HG03039 (cell line): ENCODE measurements around the gene SLC25A3.
"Not testable (repeated sequence)": the region's sequence is repeated elsewhere in the genome, so short reads cannot be mapped to it uniquely, and the experiment has no call there.

Experiments
- ATAC-seq: cut with Tn5 transposase; IDR thresholded peaks from one replicate; pipeline ENCODE4 v1.9.1; 2021; ENCODE audit warnings: mild to moderate bottlenecking, moderate library complexity; ENCODE audit not compliant: unreplicated experiment

Gene SLC25A3

GRCh38 chr12:98593351-98594049, at the start of gene SLC25A3:
TSS of gene SLC25A3 (plus strand) at chr12:98593686. CDS start at chr12:98593979, 293 bp downstream.
- peak; percentile 97 for ATAC-seq

- ATAC-seq: no peak
These were observed 49.8 kb upstream of the SLC25A3 start for GRCh38 chr12:98543701-98544100.

- ATAC-seq: no peak
These were observed 48.7 kb upstream of the SLC25A3 start for GRCh38 chr12:98544751-98545150.

- ATAC-seq: no peak
These were observed 43.9 kb upstream of the SLC25A3 start for GRCh38 chr12:98549371-98550110.

- no peak for ATAC-seq
These were observed 41.7 kb upstream of the SLC25A3 start for GRCh38 chr12:98551787-98552186.

- ATAC-seq: not testable (repeated sequence)
These were observed 35.4 kb upstream of the SLC25A3 start for GRCh38 chr12:98558097-98558496.

GRCh38 chr12:98559666-98560065, 33.8 kb upstream of the SLC25A3 start:
- ATAC-seq: no peak

- no peak for ATAC-seq
These were observed 31.6 kb upstream of the SLC25A3 start for GRCh38 chr12:98561846-98562245.

GRCh38 chr12:98572010-98572409, 21.5 kb upstream of the SLC25A3 start:
- no peak for ATAC-seq

- ATAC-seq: no peak
These were observed 19.4 kb upstream of the SLC25A3 start for GRCh38 chr12:98574110-98574509.

- ATAC-seq: no peak
These were observed 18.5 kb upstream of the SLC25A3 start for GRCh38 chr12:98575013-98575412.

- ATAC-seq: not testable (repeated sequence)
These were observed 16.7 kb upstream of the SLC25A3 start for GRCh38 chr12:98576795-98577194.

GRCh38 chr12:98578392-98578791, 15.1 kb upstream of the SLC25A3 start:
- ATAC-seq: no peak

GRCh38 chr12:98578821-98579220, 14.7 kb upstream of the SLC25A3 start:
- no peak for ATAC-seq

GRCh38 chr12:98579347-98579746, 14.1 kb upstream of the SLC25A3 start:
- no peak for ATAC-seq

GRCh38 chr12:98579835-98580234, 13.7 kb upstream of the SLC25A3 start:
- ATAC-seq: no peak

- ATAC-seq: no peak
These were observed 12.8 kb upstream of the SLC25A3 start for GRCh38 chr12:98580695-98581094.

GRCh38 chr12:98581101-98581500, 12.4 kb upstream of the SLC25A3 start:
- no peak for ATAC-seq

GRCh38 chr12:98582093-98582492, 11.4 kb upstream of the SLC25A3 start:
- ATAC-seq: no peak

GRCh38 chr12:98587084-98587483, 6.4 kb upstream of the SLC25A3 start:
- ATAC-seq: no peak

- no peak for ATAC-seq
These were observed 2.3 kb upstream of the SLC25A3 start for GRCh38 chr12:98591209-98591608.

- ATAC-seq: peak; percentile 1
These were observed 612 bp upstream of the SLC25A3 start for GRCh38 chr12:98592825-98593322.
